H1 (cell line): Measurements from ENCODE around the gene KRAS. TPM values are rescaled to one million over a fixed set of nuclear protein-coding genes. Genes with fewer than 3 reads are reported as not detected.

Experiments
- CTCF ChIA-PET: fragments of 300-600 bp; sonication (Branson Sonifier 250); formaldehyde crosslinking; loops from one replicate; lab custom pipeline; 2021; ENCODE audit not compliant: partially characterized antibody; lab: Charles Lee
- POLR2A ChIA-PET: fragments of 300-600 bp; sonication (Branson Sonifier 250); formaldehyde crosslinking; loops from one replicate; lab custom pipeline; 2021; ENCODE audit warnings: inconsistent platforms; ENCODE audit not compliant: partially characterized antibody; lab: Charles Lee
- DNase-seq, 2 experiments: peaks; one replicate each; pipeline versions ENCODE4 v3.0.0 to v3.0.0-alpha.2; 2010 to 2022; ENCODE audit warnings: low spot score in 2 of 2, low read depth in 1 of 2, mixed read lengths in 1 of 2
- FAIRE-seq: peaks from 2 replicates; lab custom pipeline; 2011; peaks lifted over from hg19 to GRCh38; lab: Jason Lieb, UNC
- H2AFZ ChIP-seq: 2 replicates; pipeline ENCODE4 v1.8.1; 2012; ENCODE audit warnings: low read length, inconsistent platforms
- H2AK5ac ChIP-seq: 2 replicates; pipeline ENCODE4 v1.6.1; 2013; ENCODE audit warnings: low read depth, low read length
- H2BK120ac ChIP-seq: replicated peaks from 2 replicates; pipeline ENCODE3; 2013; ENCODE audit warnings: low read depth, low read length, inconsistent platforms
- H2BK12ac ChIP-seq: 2 replicates; pipeline ENCODE4 v1.6.1; 2013; ENCODE audit warnings: low read depth, low read length
- H2BK15ac ChIP-seq: 2 replicates; pipeline ENCODE4 v1.6.1; 2013; ENCODE audit warnings: low read length
- H2BK20ac ChIP-seq: 2 replicates; pipeline ENCODE4 v1.6.1; 2013; ENCODE audit warnings: low read length
- H2BK5ac ChIP-seq: 2 replicates; pipeline ENCODE4 v1.6.1; 2013; ENCODE audit warnings: low read depth, low read length
- H3K14ac ChIP-seq: 2 replicates; pipeline ENCODE4 v1.6.1; 2013; ENCODE audit warnings: inconsistent platforms; ENCODE audit not compliant: insufficient read length
- H3K18ac ChIP-seq: 2 replicates; pipeline ENCODE4 v1.6.1; 2013; ENCODE audit warnings: low read length; ENCODE audit errors: extremely low read depth
- H3K23ac ChIP-seq: 2 replicates; pipeline ENCODE4 v1.6.1; 2013; ENCODE audit warnings: inconsistent platforms; ENCODE audit not compliant: insufficient read length
- H3K23me2 ChIP-seq: 2 replicates; pipeline ENCODE4 v1.6.1; 2013; ENCODE audit warnings: low read depth, low read length
- H3K27ac ChIP-seq: 2 replicates; pipeline ENCODE4 v1.6.1; 2011; ENCODE audit warnings: low read depth, low read length, inconsistent platforms
- H3K27me3 ChIP-seq, 4 experiments: replicated peaks in 1 of 4; 1 replicate in 1 of 4; 2 replicates in 3 of 4; pipeline versions ENCODE4 v1.6.1 to v1.8.1; 2011 to 2013; ENCODE audit warnings: low read length in 3 of 4, mild to moderate bottlenecking in 3 of 4, inconsistent platforms in 2 of 4, mixed read lengths in 2 of 4, moderate library complexity in 1 of 4; ENCODE audit not compliant: control insufficient read depth in 3 of 4, insufficient read depth in 3 of 4; ENCODE audit errors: extremely low read depth in 1 of 4
- H3K36me3 ChIP-seq, 4 experiments: 2 replicates each; pipeline versions ENCODE4 v1.6.1 to v1.8.1; 2011 to 2013; ENCODE audit warnings: mild to moderate bottlenecking in 4 of 4, low read length in 3 of 4, moderate library complexity in 2 of 4, control low read depth in 1 of 4, inconsistent platforms in 1 of 4; ENCODE audit not compliant: insufficient read depth in 4 of 4, control insufficient read depth in 2 of 4
- H3K4ac ChIP-seq: replicated peaks from 2 replicates; pipeline ENCODE3; 2013; ENCODE audit warnings: low read length, low read depth, mixed read lengths, inconsistent platforms; ENCODE audit not compliant: insufficient read length
- H3K4me1 ChIP-seq, 4 experiments: replicated peaks in 1 of 4; 1 replicate in 1 of 4; 2 replicates in 3 of 4; pipeline versions ENCODE4 v1.6.1 to v1.8.1; 2011 to 2013; ENCODE audit warnings: low read length in 3 of 4, inconsistent platforms in 2 of 4, mixed read lengths in 1 of 4; ENCODE audit not compliant: insufficient read depth in 4 of 4, control insufficient read depth in 3 of 4
- H3K4me2 ChIP-seq, 2 experiments: 2 replicates each; pipeline versions ENCODE4 v1.6.1 to v1.8.1; 2011 to 2013; ENCODE audit warnings: low read depth in 2 of 2, low read length in 2 of 2, control low read depth in 1 of 2, inconsistent platforms in 1 of 2, mild to moderate bottlenecking in 1 of 2; ENCODE audit not compliant: insufficient read depth in 1 of 2
- H3K4me3 ChIP-seq, 4 experiments: fragments of 200-600, 300-600 bp in 1 of 4; sonication (generic), shearing (Covaris generic), sonication (Bioruptor Twin) in 1 of 4; 2 replicates each; pipeline versions ENCODE4 v1.5.1 to v1.8.1; 2011 to 2016; ENCODE audit warnings: low read length in 4 of 4, low read depth in 3 of 4, control low read depth in 2 of 4, inconsistent platforms in 2 of 4, mild to moderate bottlenecking in 2 of 4, mixed read lengths in 1 of 4, moderate library complexity in 1 of 4; ENCODE audit not compliant: insufficient read depth in 2 of 4; ENCODE audit errors: extremely low read depth in 1 of 4
- H3K56ac ChIP-seq: replicated peaks from 2 replicates; pipeline ENCODE3; 2013; ENCODE audit warnings: low read depth, mild to moderate bottlenecking, mixed read lengths, low read length, inconsistent platforms; ENCODE audit not compliant: insufficient read length
- H3K79me1 ChIP-seq: 2 replicates; pipeline ENCODE4 v1.6.1; 2013; ENCODE audit warnings: low read depth, low read length, control low read depth
- H3K79me2 ChIP-seq, 2 experiments: 2 replicates each; pipeline versions ENCODE4 v1.6.1 to v1.8.1; 2012 to 2013; ENCODE audit warnings: low read length in 2 of 2, mild to moderate bottlenecking in 2 of 2, inconsistent platforms in 1 of 2; ENCODE audit not compliant: insufficient read depth in 2 of 2, control insufficient read depth in 1 of 2
- H3K9ac ChIP-seq, 4 experiments: replicated peaks in 1 of 4; 1 replicate in 1 of 4; 2 replicates in 3 of 4; pipeline versions ENCODE4 v1.6.1 to v1.8.1; 2011 to 2013; ENCODE audit warnings: low read depth in 3 of 4, low read length in 3 of 4, control low read depth in 2 of 4, mild to moderate bottlenecking in 2 of 4, moderate library complexity in 2 of 4, inconsistent platforms in 1 of 4; ENCODE audit errors: extremely low read depth in 1 of 4
- H3K9me3 ChIP-seq, 2 experiments: 2 replicates each; pipeline versions ENCODE4 v1.6.1 to v1.8.1; 2012 to 2013; ENCODE audit warnings: mild to moderate bottlenecking in 2 of 2, moderate library complexity in 2 of 2, control low read depth in 1 of 2, inconsistent platforms in 1 of 2, low read depth in 1 of 2, low read length in 1 of 2, mixed read lengths in 1 of 2; ENCODE audit not compliant: insufficient read depth in 2 of 2
- H4K20me1 ChIP-seq, 2 experiments: replicated peaks in 1 of 2; 2 replicates each; pipeline versions ENCODE3 to v1.8.1; 2011 to 2013; ENCODE audit warnings: inconsistent platforms in 2 of 2, low read length in 2 of 2, mild to moderate bottlenecking in 1 of 2; ENCODE audit not compliant: insufficient read depth in 2 of 2, control insufficient read depth in 1 of 2
- H4K5ac ChIP-seq: 2 replicates; pipeline ENCODE4 v1.6.1; 2013; ENCODE audit warnings: low read length, low read depth, mixed read lengths, inconsistent platforms; ENCODE audit not compliant: insufficient read length
- H4K8ac ChIP-seq: 2 replicates; pipeline ENCODE4 v1.8.0; 2013; ENCODE audit warnings: mild to moderate bottlenecking, moderate library complexity, low read length, inconsistent platforms; ENCODE audit not compliant: insufficient read depth; ENCODE audit errors: extremely low read depth
- H4K91ac ChIP-seq: replicated peaks from 2 replicates; pipeline ENCODE3; 2013; ENCODE audit warnings: low read length, mixed read lengths, inconsistent platforms; ENCODE audit not compliant: insufficient read length
- CHD1 ChIP-seq: IDR thresholded peaks from 2 replicates; pipeline ENCODE4 v1.6.1; 2012; ENCODE audit warnings: low read depth, low read length, improper control_type of control experiment
- JUND ChIP-seq: IDR thresholded peaks from 2 replicates; pipeline ENCODE4 v1.6.1; 2011; ENCODE audit warnings: mild to moderate bottlenecking, improper control_type of control experiment, low read length
- KDM1A ChIP-seq: fragments of 200-600, 300-600 bp; sonication (generic); IDR thresholded peaks from 2 replicates; pipeline ENCODE4 v1.7.1; 2016; ENCODE audit warnings: mild to moderate bottlenecking, low read length, borderline replicate concordance
- NRF1 ChIP-seq: IDR thresholded peaks from 2 replicates; pipeline ENCODE4 v1.6.1; 2011; ENCODE audit warnings: mild to moderate bottlenecking, low read depth, low read length, improper control_type of control experiment
- POLR2A ChIP-seq, 2 experiments: IDR thresholded peaks; 1 replicate in 1 of 2; 2 replicates in 1 of 2; pipeline ENCODE4 v1.6.1; 2011; ENCODE audit warnings: low read depth in 2 of 2, low read length in 2 of 2, mild to moderate bottlenecking in 2 of 2; ENCODE audit errors: control extremely low read depth in 1 of 2
- RBBP5 ChIP-seq: IDR thresholded peaks from 2 replicates; pipeline ENCODE4 v1.7.1; 2012; ENCODE audit warnings: low read depth, mild to moderate bottlenecking, inconsistent platforms, low read length, moderate library complexity, borderline replicate concordance
- RXRA ChIP-seq: IDR thresholded peaks from 2 replicates; pipeline ENCODE4 v1.6.1; 2011; ENCODE audit warnings: low read depth, mild to moderate bottlenecking, low read length, moderate library complexity; ENCODE audit not compliant: insufficient read depth
- SP2 ChIP-seq: IDR thresholded peaks from 2 replicates; pipeline ENCODE4 v1.6.1; 2012; ENCODE audit warnings: mild to moderate bottlenecking, low read length, inconsistent platforms
- USF2 ChIP-seq: IDR thresholded peaks from 2 replicates; pipeline ENCODE4 v1.6.1; 2011; ENCODE audit warnings: low read length, improper control_type of control experiment
- ZNF274 ChIP-seq: IDR thresholded peaks from 2 replicates; pipeline ENCODE4 v1.7.0; 2012; ENCODE audit warnings: low read length, borderline replicate concordance; ENCODE audit errors: extremely low read depth
- WGBS, 2 experiments: shearing (Covaris generic) in 1 of 2; methylation state at CpG; one replicate each; pipeline versions ENCODE4 v1.1.6 to v1.1.7; 2013 to 2015; ENCODE audit warnings: low lambda C conversion rate in 2 of 2, mixed read lengths in 2 of 2, inconsistent platforms in 1 of 2, low coverage in 1 of 2, missing lambda C conversion rate in 1 of 2; ENCODE audit not compliant: insufficient replicate concordance in 2 of 2, insufficient coverage in 1 of 2, insufficient read length in 1 of 2; ENCODE audit errors: extremely low coverage in 1 of 2, missing lambda C conversion rate in 1 of 2; 5-methylcytosine and 5-hydroxymethylcytosine counted together
- polyA plus RNA-seq, 7 experiments: library from polyadenylated mRNA; depleted of rRNA in 3 of 7; stranded (reverse) in 5 of 7; unstranded in 2 of 7; fragments of >200 nt in 5 of 7; fragments of 200-250 nt in 2 of 7; gene quantifications; 1 replicate in 5 of 7; 2 replicates in 1 of 7; 4 replicates in 1 of 7; pipeline versions ENCODE4 v1.2.1 to v1.2.3, GENCODE V29; 2011 to 2013; ENCODE audit warnings: missing spikeins in 2 of 7, mixed read lengths in 2 of 7
- total RNA-seq: library from RNA; stranded (reverse); fragmentation: NEBNext Ultra II Directional; extraction: Animal tissue kit (Norgen Biotek cat#: 25700); gene quantifications from 2 replicates; pipeline ENCODE4 v1.2.1, GENCODE V29; 2021
- TF ChIP-seq, protein P1 (sequence below): IDR thresholded peaks from 2 replicates; pipeline ENCODE4 v1.6.1; 2012; ENCODE audit warnings: inconsistent platforms

KRAS gene
- total and polyA plus RNA-seq, 2 of the 8 experiments (the other 6 are each of a cell fraction or from before 2014, with no cell fraction given): 24.8 to 64.6 TPM

DNA sequence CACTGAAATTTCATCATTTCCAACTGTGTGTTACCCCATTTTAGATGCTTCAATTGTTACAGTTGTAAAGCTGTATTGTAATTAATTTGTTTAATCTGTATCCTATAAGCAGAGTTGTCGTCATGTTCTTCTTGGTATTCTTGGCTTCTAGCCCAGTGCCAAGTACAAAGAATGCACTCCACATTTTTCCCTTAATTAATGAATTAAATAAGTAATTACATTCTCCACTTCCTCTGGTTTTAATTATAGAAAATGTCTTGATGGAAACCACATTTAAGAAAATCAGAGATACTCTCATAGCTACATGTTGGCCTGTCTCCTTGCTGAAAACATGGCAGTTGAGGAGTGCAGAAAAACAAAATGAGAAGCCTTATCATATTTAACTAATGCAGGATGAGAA lies 56.5 kb downstream of the KRAS start:
- H3K23ac ChIP-seq: no peak overlapping the region
- no peak overlapping the region for H2AK5ac ChIP-seq
- no peaks in the 10 kb centered on the region for H3K79me1 ChIP-seq
- 80% methylated on average over 1 of the region's 1 CpG; no CpG with 5 or more reads in 1 of the 2 experiments for WGBS, 2 experiments
- no peak overlapping the region for H3K9ac ChIP-seq
- H3K27ac ChIP-seq: no peak overlapping the region
- no peaks in the 10 kb centered on the region for H4K20me1 ChIP-seq
- H3K9me3 ChIP-seq: no peaks in the 10 kb centered on the region
- DNase-seq (no peak), FAIRE-seq (no peak)
- peak overlapping the region; percentile 57 to 83; a peak in 2 of 4 replicates for H3K4me2 ChIP-seq
- H2AFZ ChIP-seq: no peak overlapping the region
- CTCF ChIA-PET: interaction anchor here (1.1 to 1.2 kb wide), 3 partner anchors 39 to 193 kb away, joined by 3 to 4 read pairs (median 3); no protein-coding TSS in a partner anchor
- no peak overlapping the region for H3K14ac ChIP-seq
- H4K91ac ChIP-seq: no peak overlapping the region
- H2BK12ac ChIP-seq: no peak overlapping the region
- no peak overlapping the region for H2BK20ac ChIP-seq
- no peak overlapping the region for H2BK5ac ChIP-seq
- no peaks in the 10 kb centered on the region for H3K79me2 ChIP-seq
- no peaks in the 10 kb centered on the region for H3K23me2 ChIP-seq
- H3K18ac ChIP-seq: no peak overlapping the region
- H3K56ac ChIP-seq: no peak overlapping the region
- TF ChIP-seq, protein P1, sequence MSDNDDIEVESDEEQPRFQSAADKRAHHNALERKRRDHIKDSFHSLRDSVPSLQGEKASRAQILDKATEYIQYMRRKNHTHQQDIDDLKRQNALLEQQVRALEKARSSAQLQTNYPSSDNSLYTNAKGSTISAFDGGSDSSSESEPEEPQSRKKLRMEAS: no peak
- TF ChIP-seq KDM1A (no peak), USF2 (no peak), CHD1 (no peak), JUND (no peak), POLR2A (IDR thresholded peaks at IDR 0.05; ENCODE audit: control extremely low read depth in 1 of 2, low read depth in 2 of 2, low read length in 2 of 2) (no peak), NRF1 (no peak), RXRA (no peak), ZNF274 (no peak), SP2 (no peak), RBBP5 (no peak)
- POLR2A ChIA-PET: interaction anchor here (0.7 to 2.6 kb wide), 5 partner anchors 10 to 296 kb away, joined by 3 to 12 read pairs (median 4); partner anchors contain the start of gene KRAS
- no peak overlapping the region for H4K5ac ChIP-seq
- H3K4ac ChIP-seq: no peak overlapping the region
- H3K27me3 ChIP-seq: no peaks in the 10 kb centered on the region
- peaks cover 0 to 3% (median 0%) of the 10 kb centered on the region in 4 experiments; a peak in 1 of 7 replicates for H3K4me1 ChIP-seq
- H4K8ac ChIP-seq: no peak overlapping the region
- no peaks in the 10 kb centered on the region for H3K36me3 ChIP-seq
- H2BK15ac ChIP-seq: no peak overlapping the region
- peak overlapping the region in 1 of 4 experiments; percentile 84; a peak in 3 of 8 replicates for H3K4me3 ChIP-seq
- no peak overlapping the region for H2BK120ac ChIP-seq
